GM04504 (cell line): ENCODE measurements around the gene GAL3ST3.

Source experiments
- DNase-seq: peaks from one replicate; pipeline ENCODE4 v3.0.0-alpha.2; 2012; ENCODE audit warnings: low read depth

The GAL3ST3 gene

GRCh38 chr11:66069715-66070603 is 21.0 kb upstream of the GAL3ST3 start, which contains the start of gene PACS1:
PACS1 (plus strand) TSS chr11:66070272; CDS start chr11:66070487, 215 bp downstream.
- peak; percentile 66 for DNase-seq

- DNase-seq = peak; percentile 41
Observed at GRCh38 chr11:66068923-66069714, 20.2 kb upstream of the GAL3ST3 start.

GRCh38 chr11:66068154-66068821 is 19.3 kb upstream of the GAL3ST3 start:
- no peak for DNase-seq

GRCh38 chr11:66067640-66068039 is 18.7 kb upstream of the GAL3ST3 start:
- DNase-seq = no peak

GRCh38 chr11:66066751-66067150 is 17.8 kb upstream of the GAL3ST3 start:
- DNase-seq = no peak

GRCh38 chr11:66064571-66064970 is 15.6 kb upstream of the GAL3ST3 start:
- DNase-seq = no peak

GRCh38 chr11:66063900-66064299 is 14.9 kb upstream of the GAL3ST3 start:
- DNase-seq = no peak

GRCh38 chr11:66062408-66062807 is 13.4 kb upstream of the GAL3ST3 start:
- DNase-seq = no peak

GRCh38 chr11:66061268-66061667 is 12.3 kb upstream of the GAL3ST3 start:
- no peak for DNase-seq

GRCh38 chr11:66059966-66060680 is 11.2 kb upstream of the GAL3ST3 start:
- DNase-seq = no peak

GRCh38 chr11:66056501-66056900 is 7.5 kb upstream of the GAL3ST3 start:
- DNase-seq = no peak

GRCh38 chr11:66055021-66055420 is 6.1 kb upstream of the GAL3ST3 start:
- DNase-seq = no peak

- DNase-seq = no peak
Observed at GRCh38 chr11:66052664-66052982, 3.7 kb upstream of the GAL3ST3 start.

GRCh38 chr11:66051766-66052663 is 3.1 kb upstream of the GAL3ST3 start, which contains the start of gene SF3B2:
SF3B2 (plus strand) TSS chr11:66052364; CDS start chr11:66052385, 21 bp downstream.
- DNase-seq = peak; percentile 97

- DNase-seq = no peak
Observed at GRCh38 chr11:66051371-66051765, 2.4 kb upstream of the GAL3ST3 start.

GRCh38 chr11:66050581-66051231 is 1.7 kb upstream of the GAL3ST3 start:
- DNase-seq = no peak

GRCh38 chr11:66047541-66048365 is 1.2 kb downstream of the GAL3ST3 start:
- no peak for DNase-seq

- DNase-seq = no peak
Observed at GRCh38 chr11:66046901-66047300, 2.1 kb downstream of the GAL3ST3 start.

- DNase-seq = peak; percentile 36
Observed at GRCh38 chr11:66045177-66045639, 3.8 kb downstream of the GAL3ST3 start.
